Astrocyte of the spinal cord (primary cell): Measurements from ENCODE around the gene CADPS.

Source experiments
- DNase-seq: peaks from one replicate; pipeline ENCODE4 v3.0.0; 2011; ENCODE audit warnings: low read depth, low spot score
- H3K4me3 ChIP-seq: 2 replicates; pipeline ENCODE4 v1.5.1; 2011; ENCODE audit warnings: low read depth, mild to moderate bottlenecking, low read length, moderate library complexity
- CTCF ChIP-seq: IDR thresholded peaks from 2 replicates; pipeline ENCODE4 v1.5.1; 2012; ENCODE audit warnings: low read depth, mild to moderate bottlenecking, low read length, inconsistent platforms
- in situ Hi-C: cut with HindIII; loops from 2 replicates; pipeline ENCODE4 v1.10.0; 2017; ENCODE audit warnings: low sequenced_read_pairs

Gene CADPS

GRCh38 chr3:62497156-62497555 is 378.1 kb downstream of the CADPS start:
- no peak overlapping the region for H3K4me3 ChIP-seq
- DNase-seq = no peak
- TF ChIP-seq CTCF = no peak
- in situ Hi-C loops = no loop called here

GRCh38 chr3:62496503-62496902 is 378.7 kb downstream of the CADPS start:
- in situ Hi-C loops = no loop called here
- no peak for DNase-seq
- no peak for TF ChIP-seq CTCF
- H3K4me3 ChIP-seq = no peak overlapping the region

GRCh38 chr3:62493109-62493801 is 382.0 kb downstream of the CADPS start:
- in situ Hi-C loops = no loop called here
- TF ChIP-seq CTCF = peak; percentile 28
- DNase-seq = no peak
- H3K4me3 ChIP-seq = no peak overlapping the region

- H3K4me3 ChIP-seq = no peak overlapping the region
- TF ChIP-seq CTCF = no peak
- in situ Hi-C loops = no loop called here
- DNase-seq = no peak
Observed at GRCh38 chr3:62482961-62483360, 392.3 kb downstream of the CADPS start.

- no peak for TF ChIP-seq CTCF
- no peak for DNase-seq
- H3K4me3 ChIP-seq = no peak overlapping the region
- in situ Hi-C loops = no loop called here
Observed at GRCh38 chr3:62481962-62482361, 393.3 kb downstream of the CADPS start.

- no peak for TF ChIP-seq CTCF
- no peak for DNase-seq
- no peak overlapping the region for H3K4me3 ChIP-seq
- in situ Hi-C loops = no loop called here
Observed at GRCh38 chr3:62480056-62480455, 395.2 kb downstream of the CADPS start.
